GM12878 (cell line): ENCODE measurements around the gene ARMC2. TPM values are rescaled to one million over a fixed set of nuclear protein-coding genes. Genes with fewer than 3 reads are reported as not detected.

Experiments used
- BRCA1 ChIP-seq: IDR thresholded peaks from 2 replicates; pipeline ENCODE4 v1.6.1; 2011; ENCODE audit warnings: low read depth, low read length, improper control_type of control experiment
- CHD2 ChIP-seq: IDR thresholded peaks from 2 replicates; pipeline ENCODE4 v1.6.1; 2011; ENCODE audit warnings: low read depth, low read length, improper control_type of control experiment, borderline replicate concordance
- CREB1 ChIP-seq: IDR thresholded peaks from 2 replicates; pipeline ENCODE4 v1.6.1; 2012; ENCODE audit warnings: low read depth, mild to moderate bottlenecking, inconsistent platforms
- KAT2A ChIP-seq: conservative IDR thresholded peaks from 2 replicates; pipeline ENCODE4 v1.6.1; 2011; ENCODE audit warnings: low read depth, low read length; ENCODE audit not compliant: control insufficient read depth
- NFXL1 ChIP-seq: fragments of 450-650 bp; IDR thresholded peaks from 2 replicates; pipeline ENCODE4 v1.6.1; 2017; ENCODE audit warnings: antibody characterized with exemption, mild to moderate bottlenecking, borderline replicate concordance
- ZZZ3 ChIP-seq: IDR thresholded peaks from 2 replicates; pipeline ENCODE4 v1.6.1; 2011; ENCODE audit warnings: low read depth; ENCODE audit not compliant: control insufficient read depth, insufficient read length
- polyA plus RNA-seq, 11 experiments: library from polyadenylated mRNA; depleted of rRNA in 4 of 11; unstranded in 6 of 11; stranded (reverse) in 5 of 11; fragments of >200 nt; fragmentation: Nextera tagmentation in 4 of 11; fragmentation: Illumina TruSeq in 1 of 11; extraction: Ambion mirVana in 4 of 11; extraction: Trizol in 1 of 11; gene quantifications; 1 replicate in 1 of 11; 2 replicates in 10 of 11; pipeline versions ENCODE4 v1.2.1 to v1.2.3, GENCODE V29; 2011 to 2016; ENCODE audit warnings: inconsistent platforms in 2 of 11, missing spikeins in 2 of 11, low read depth in 1 of 11
- total RNA-seq, 4 experiments: library from RNA; depleted of rRNA in 3 of 4; stranded (reverse); fragments of >200 nt in 3 of 4; fragmentation: Illumina TruSeq in 1 of 4; extraction: Trizol in 1 of 4; gene quantifications; 2 replicates each; pipeline versions ENCODE4 v1.2.1 to v1.2.3, GENCODE V29; 2013 to 2021
- TF ChIP-seq, protein P1 (sequence below): fragments of 450-650 bp; IDR thresholded peaks from 2 replicates; pipeline ENCODE4 v1.6.1; 2014; ENCODE audit warnings: mild to moderate bottlenecking
- TF ChIP-seq, protein P2 (sequence below): IDR thresholded peaks from 2 replicates; pipeline ENCODE4 v1.6.1; 2012; ENCODE audit warnings: low read depth, low read length, improper control_type of control experiment
- TF ChIP-seq, protein P3 (sequence below): fragments of 450-650 bp; IDR thresholded peaks from 2 replicates; pipeline ENCODE4 v1.6.1; 2017; ENCODE audit warnings: low read depth, mild to moderate bottlenecking, moderate library complexity
- TF ChIP-seq, protein P4 (sequence below), 3 experiments: IDR thresholded peaks in 2 of 3; conservative IDR thresholded peaks in 1 of 3; 2 replicates each; pipeline ENCODE4 v1.5.1; 2011; ENCODE audit warnings: low read depth in 3 of 3, low read length in 3 of 3, mild to moderate bottlenecking in 3 of 3, control low read depth in 2 of 3, moderate library complexity in 2 of 3, inconsistent platforms in 1 of 3, mixed read lengths in 1 of 3; ENCODE audit not compliant: control insufficient read depth in 2 of 3, insufficient read depth in 1 of 3; ENCODE audit errors: extremely low read depth in 1 of 3

ARMC2 gene
- total and polyA plus RNA-seq, 10 of the 15 experiments (the other 5 are each of a cell fraction or from before 2014, with no cell fraction given): 0.06 to 0.33 (median 0.21) TPM; not detected in 5

DNA sequence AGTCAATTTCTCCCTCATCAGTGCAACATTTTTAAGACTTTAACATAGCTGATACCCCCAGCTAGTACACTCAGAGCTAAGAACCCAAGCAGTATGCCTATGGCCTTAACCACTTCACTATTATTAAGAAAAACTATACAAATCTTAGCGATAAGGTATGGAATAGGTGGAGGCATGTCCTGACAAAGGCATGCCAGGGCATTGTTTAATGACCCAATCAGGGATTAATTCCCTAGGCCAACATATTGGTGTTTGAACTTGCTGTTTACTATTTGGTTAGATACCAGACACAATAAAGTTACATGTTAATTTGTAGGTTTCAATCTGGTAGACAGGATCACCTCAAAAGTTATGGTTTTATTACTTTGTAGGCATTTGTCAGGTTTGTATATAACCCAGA, 93.1 kb downstream of the ARMC2 start (continued):
- TF ChIP-seq KAT2A (no peak), BRCA1 (no peak), NFXL1 (no peak), ZZZ3 (no peak), CHD2 (no peak), CREB1 (no peak)
- TF ChIP-seq, protein P1, sequence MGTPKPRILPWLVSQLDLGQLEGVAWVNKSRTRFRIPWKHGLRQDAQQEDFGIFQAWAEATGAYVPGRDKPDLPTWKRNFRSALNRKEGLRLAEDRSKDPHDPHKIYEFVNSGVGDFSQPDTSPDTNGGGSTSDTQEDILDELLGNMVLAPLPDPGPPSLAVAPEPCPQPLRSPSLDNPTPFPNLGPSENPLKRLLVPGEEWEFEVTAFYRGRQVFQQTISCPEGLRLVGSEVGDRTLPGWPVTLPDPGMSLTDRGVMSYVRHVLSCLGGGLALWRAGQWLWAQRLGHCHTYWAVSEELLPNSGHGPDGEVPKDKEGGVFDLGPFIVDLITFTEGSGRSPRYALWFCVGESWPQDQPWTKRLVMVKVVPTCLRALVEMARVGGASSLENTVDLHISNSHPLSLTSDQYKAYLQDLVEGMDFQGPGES: no peak
- TF ChIP-seq, protein P2, sequence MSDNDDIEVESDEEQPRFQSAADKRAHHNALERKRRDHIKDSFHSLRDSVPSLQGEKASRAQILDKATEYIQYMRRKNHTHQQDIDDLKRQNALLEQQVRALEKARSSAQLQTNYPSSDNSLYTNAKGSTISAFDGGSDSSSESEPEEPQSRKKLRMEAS: no peak
- TF ChIP-seq, protein P3, sequence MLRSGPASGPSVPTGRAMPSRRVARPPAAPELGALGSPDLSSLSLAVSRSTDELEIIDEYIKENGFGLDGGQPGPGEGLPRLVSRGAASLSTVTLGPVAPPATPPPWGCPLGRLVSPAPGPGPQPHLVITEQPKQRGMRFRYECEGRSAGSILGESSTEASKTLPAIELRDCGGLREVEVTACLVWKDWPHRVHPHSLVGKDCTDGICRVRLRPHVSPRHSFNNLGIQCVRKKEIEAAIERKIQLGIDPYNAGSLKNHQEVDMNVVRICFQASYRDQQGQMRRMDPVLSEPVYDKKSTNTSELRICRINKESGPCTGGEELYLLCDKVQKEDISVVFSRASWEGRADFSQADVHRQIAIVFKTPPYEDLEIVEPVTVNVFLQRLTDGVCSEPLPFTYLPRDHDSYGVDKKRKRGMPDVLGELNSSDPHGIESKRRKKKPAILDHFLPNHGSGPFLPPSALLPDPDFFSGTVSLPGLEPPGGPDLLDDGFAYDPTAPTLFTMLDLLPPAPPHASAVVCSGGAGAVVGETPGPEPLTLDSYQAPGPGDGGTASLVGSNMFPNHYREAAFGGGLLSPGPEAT: no peak
- TF ChIP-seq, protein P4, sequence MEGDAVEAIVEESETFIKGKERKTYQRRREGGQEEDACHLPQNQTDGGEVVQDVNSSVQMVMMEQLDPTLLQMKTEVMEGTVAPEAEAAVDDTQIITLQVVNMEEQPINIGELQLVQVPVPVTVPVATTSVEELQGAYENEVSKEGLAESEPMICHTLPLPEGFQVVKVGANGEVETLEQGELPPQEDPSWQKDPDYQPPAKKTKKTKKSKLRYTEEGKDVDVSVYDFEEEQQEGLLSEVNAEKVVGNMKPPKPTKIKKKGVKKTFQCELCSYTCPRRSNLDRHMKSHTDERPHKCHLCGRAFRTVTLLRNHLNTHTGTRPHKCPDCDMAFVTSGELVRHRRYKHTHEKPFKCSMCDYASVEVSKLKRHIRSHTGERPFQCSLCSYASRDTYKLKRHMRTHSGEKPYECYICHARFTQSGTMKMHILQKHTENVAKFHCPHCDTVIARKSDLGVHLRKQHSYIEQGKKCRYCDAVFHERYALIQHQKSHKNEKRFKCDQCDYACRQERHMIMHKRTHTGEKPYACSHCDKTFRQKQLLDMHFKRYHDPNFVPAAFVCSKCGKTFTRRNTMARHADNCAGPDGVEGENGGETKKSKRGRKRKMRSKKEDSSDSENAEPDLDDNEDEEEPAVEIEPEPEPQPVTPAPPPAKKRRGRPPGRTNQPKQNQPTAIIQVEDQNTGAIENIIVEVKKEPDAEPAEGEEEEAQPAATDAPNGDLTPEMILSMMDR (IDR thresholded peaks at IDR 0.05 in 2 of 3, conservative IDR thresholded peaks at IDR 0.05 in 1 of 3; ENCODE audit: control insufficient read depth in 2 of 3, extremely low read depth in 1 of 3, insufficient read depth in 1 of 3, low read depth in 3 of 3, low read length in 3 of 3): no peak
